K562 (cell line): ENCODE results near the gene ARHGAP26. TPM values are rescaled to one million over a fixed set of nuclear protein-coding genes. Genes with fewer than 3 reads are reported as not detected.

ENCODE experiments used
- BDP1 ChIP-seq: IDR thresholded peaks from 3 replicates; pipeline ENCODE4 v1.6.1; 2011; ENCODE audit not compliant: insufficient read length, insufficient read depth
- BRD4 ChIP-seq: fragments of 200-600 bp; sonication (generic); IDR thresholded peaks from 2 replicates; pipeline ENCODE4 v1.6.1; 2017; ENCODE audit warnings: inconsistent platforms
- ETV1 ChIP-seq: fragments of 450-650 bp; conservative IDR thresholded peaks from 2 replicates; pipeline ENCODE4 v1.6.1; 2016; ENCODE audit warnings: missing genetic modification characterization, control low read depth, low read depth, missing compliant biosample characterization
- FOXK2 ChIP-seq, 2 experiments: fragments of 450-650 bp; IDR thresholded peaks in 1 of 2; conservative IDR thresholded peaks in 1 of 2; 2 replicates each; pipeline ENCODE4 v1.6.1; 2016; ENCODE audit warnings: low read depth in 2 of 2, mild to moderate bottlenecking in 1 of 2
- KAT8 ChIP-seq: fragments of 450-650 bp; IDR thresholded peaks from 2 replicates; pipeline ENCODE4 v1.6.1; 2016; ENCODE audit warnings: low read depth, mild to moderate bottlenecking
- KHSRP ChIP-seq: fragments of 450-650 bp; IDR thresholded peaks from 2 replicates; pipeline ENCODE4 v1.6.1; 2017
- RBM22 ChIP-seq: fragments of 200-400 bp; formaldehyde crosslinking; IDR thresholded peaks from 2 replicates; pipeline ENCODE4 v1.6.1; 2018; ENCODE audit warnings: low read length, low read depth; ENCODE audit not compliant: poor library complexity, severe bottlenecking
- SMARCB1 ChIP-seq: IDR thresholded peaks from 2 replicates; pipeline ENCODE4 v1.6.1; 2011; ENCODE audit warnings: improper control_type of control experiment, low read depth; ENCODE audit not compliant: insufficient read length
- ZNF124 ChIP-seq: sonication (generic); formaldehyde crosslinking; IDR thresholded peaks from 2 replicates; pipeline ENCODE4 v1.8.1; 2022; ENCODE audit warnings: missing genetic modification reagents
- ZNF41 ChIP-seq: fragments of 250-450 bp; sonication (Bioruptor Pico); conservative IDR thresholded peaks from 2 replicates; pipeline ENCODE4 v1.4.0; 2020; ENCODE audit warnings: mild to moderate bottlenecking
- ZNF77 ChIP-seq: fragments of 250-450 bp; sonication (Bioruptor Pico); IDR thresholded peaks from 2 replicates; pipeline ENCODE4 v1.5.0; 2020
- ZNF785 ChIP-seq: fragments of 250-450 bp; sonication (Bioruptor Pico); IDR thresholded peaks from 2 replicates; pipeline ENCODE4 v1.4.0; 2020; ENCODE audit warnings: mild to moderate bottlenecking
- polyA plus RNA-seq, 8 experiments: library from polyadenylated mRNA; depleted of rRNA in 4 of 8; stranded (reverse) in 5 of 8; unstranded in 3 of 8; fragments of >200 nt; fragmentation: Nextera tagmentation in 2 of 8; fragmentation: Illumina TruSeq in 1 of 8; extraction: Ambion mirVana in 2 of 8; extraction: Trizol in 1 of 8; gene quantifications; 2 replicates each; pipeline versions ENCODE4 v1.2.1 to v1.2.3, GENCODE V29; 2011 to 2014; ENCODE audit warnings: inconsistent platforms in 1 of 8, missing spikeins in 1 of 8
- total RNA-seq, 7 experiments: library from RNA; depleted of rRNA in 6 of 7; stranded (reverse); fragments of >200 nt in 6 of 7; fragmentation: Illumina TruSeq in 2 of 7; extraction: Trizol in 2 of 7; gene quantifications; 2 replicates each; pipeline versions ENCODE4 v1.2.1 to v1.2.3, GENCODE V29; 2011 to 2021; ENCODE audit warnings: low replicate concordance in 1 of 7
- TF ChIP-seq, protein P1 (sequence below): fragments of 450-650 bp; formaldehyde crosslinking; conservative IDR thresholded peaks from 2 replicates; pipeline ENCODE4 v1.4.0; 2022; ENCODE audit warnings: mild to moderate bottlenecking, missing genetic modification characterization
- TF ChIP-seq, protein P2 (sequence below): fragments of 200-400 bp; formaldehyde crosslinking; IDR thresholded peaks from 2 replicates; pipeline ENCODE4 v1.6.1; 2017; ENCODE audit warnings: mild to moderate bottlenecking, low read depth, low read length, moderate library complexity
- TF ChIP-seq, protein P3 (sequence below): sonication (generic); formaldehyde crosslinking; IDR thresholded peaks from 2 replicates; pipeline ENCODE4 v1.8.0; 2023; ENCODE audit warnings: mild to moderate bottlenecking, missing genetic modification reagents
- TF ChIP-seq, protein P4 (sequence below), 2 experiments: IDR thresholded peaks; 2 replicates each; pipeline ENCODE4 v1.6.1; 2011; ENCODE audit warnings: borderline replicate concordance in 1 of 2, control low read depth in 1 of 2, low read depth in 1 of 2, low read length in 1 of 2, mild to moderate bottlenecking in 1 of 2, mixed read lengths in 1 of 2, moderate library complexity in 1 of 2; ENCODE audit not compliant: insufficient read depth in 1 of 2, insufficient read length in 1 of 2, poor library complexity in 1 of 2, severe bottlenecking in 1 of 2; ENCODE audit errors: extremely low read depth in 1 of 2
- TF ChIP-seq, protein P5 (sequence below): fragments of 250-450 bp; sonication (Bioruptor Pico); IDR thresholded peaks from 2 replicates; pipeline ENCODE4 v1.4.0; 2020; ENCODE audit warnings: mild to moderate bottlenecking, moderate library complexity

The ARHGAP26 gene
- total and polyA plus RNA-seq, 9 of the 15 experiments (the other 6 are each of a cell fraction or from before 2014, with no cell fraction given), result 0.13 to 1.1 (median 0.55) TPM

DNA sequence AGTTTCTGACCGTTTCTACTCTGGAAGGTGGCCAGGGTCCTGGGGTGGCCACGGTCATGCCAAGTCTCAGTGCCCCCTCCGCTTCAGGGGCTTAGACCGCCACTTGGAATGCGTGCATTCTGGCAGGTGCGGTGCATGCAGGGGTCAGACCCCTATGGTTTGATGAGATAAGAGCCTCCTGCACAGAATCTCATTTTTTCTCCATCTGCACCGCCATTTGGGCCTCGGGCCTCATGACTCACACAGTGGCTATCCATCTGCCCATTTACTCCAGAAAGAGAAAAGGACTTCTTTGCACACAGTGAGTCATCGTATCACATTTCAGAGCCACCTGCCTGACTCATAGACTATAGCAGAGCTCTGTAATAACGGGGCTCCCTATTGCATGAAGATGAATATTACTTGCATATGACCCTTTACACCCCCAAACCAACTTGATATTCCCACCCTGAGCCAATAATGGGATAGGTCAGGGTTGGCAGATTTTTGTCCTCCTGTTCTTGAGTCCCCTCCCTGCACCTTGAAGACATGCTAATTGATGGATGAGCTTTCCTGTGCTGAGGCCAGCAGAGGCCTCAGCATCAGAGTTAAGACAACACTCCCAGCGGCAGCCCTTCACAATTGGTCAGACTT is 475.9 kb downstream of the ARHGAP26 start (continued):
- TF ChIP-seq, protein P1, sequence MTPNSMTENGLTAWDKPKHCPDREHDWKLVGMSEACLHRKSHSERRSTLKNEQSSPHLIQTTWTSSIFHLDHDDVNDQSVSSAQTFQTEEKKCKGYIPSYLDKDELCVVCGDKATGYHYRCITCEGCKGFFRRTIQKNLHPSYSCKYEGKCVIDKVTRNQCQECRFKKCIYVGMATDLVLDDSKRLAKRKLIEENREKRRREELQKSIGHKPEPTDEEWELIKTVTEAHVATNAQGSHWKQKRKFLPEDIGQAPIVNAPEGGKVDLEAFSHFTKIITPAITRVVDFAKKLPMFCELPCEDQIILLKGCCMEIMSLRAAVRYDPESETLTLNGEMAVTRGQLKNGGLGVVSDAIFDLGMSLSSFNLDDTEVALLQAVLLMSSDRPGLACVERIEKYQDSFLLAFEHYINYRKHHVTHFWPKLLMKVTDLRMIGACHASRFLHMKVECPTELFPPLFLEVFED (CRISPR knock-in tag), result no peak
- no peak for TF ChIP-seq ZNF77
- TF ChIP-seq, protein P2, sequence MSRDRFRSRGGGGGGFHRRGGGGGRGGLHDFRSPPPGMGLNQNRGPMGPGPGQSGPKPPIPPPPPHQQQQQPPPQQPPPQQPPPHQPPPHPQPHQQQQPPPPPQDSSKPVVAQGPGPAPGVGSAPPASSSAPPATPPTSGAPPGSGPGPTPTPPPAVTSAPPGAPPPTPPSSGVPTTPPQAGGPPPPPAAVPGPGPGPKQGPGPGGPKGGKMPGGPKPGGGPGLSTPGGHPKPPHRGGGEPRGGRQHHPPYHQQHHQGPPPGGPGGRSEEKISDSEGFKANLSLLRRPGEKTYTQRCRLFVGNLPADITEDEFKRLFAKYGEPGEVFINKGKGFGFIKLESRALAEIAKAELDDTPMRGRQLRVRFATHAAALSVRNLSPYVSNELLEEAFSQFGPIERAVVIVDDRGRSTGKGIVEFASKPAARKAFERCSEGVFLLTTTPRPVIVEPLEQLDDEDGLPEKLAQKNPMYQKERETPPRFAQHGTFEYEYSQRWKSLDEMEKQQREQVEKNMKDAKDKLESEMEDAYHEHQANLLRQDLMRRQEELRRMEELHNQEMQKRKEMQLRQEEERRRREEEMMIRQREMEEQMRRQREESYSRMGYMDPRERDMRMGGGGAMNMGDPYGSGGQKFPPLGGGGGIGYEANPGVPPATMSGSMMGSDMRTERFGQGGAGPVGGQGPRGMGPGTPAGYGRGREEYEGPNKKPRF, result no peak
- TF ChIP-seq RBM22, result no peak
- no peak for TF ChIP-seq BRD4
- no peak for TF ChIP-seq KHSRP
- no peak for TF ChIP-seq ZNF124 (CRISPR knock-in tag)
- no peak for TF ChIP-seq ZNF785 (CRISPR knock-in tag)
- no peak for TF ChIP-seq KAT8
- TF ChIP-seq, protein P3, sequence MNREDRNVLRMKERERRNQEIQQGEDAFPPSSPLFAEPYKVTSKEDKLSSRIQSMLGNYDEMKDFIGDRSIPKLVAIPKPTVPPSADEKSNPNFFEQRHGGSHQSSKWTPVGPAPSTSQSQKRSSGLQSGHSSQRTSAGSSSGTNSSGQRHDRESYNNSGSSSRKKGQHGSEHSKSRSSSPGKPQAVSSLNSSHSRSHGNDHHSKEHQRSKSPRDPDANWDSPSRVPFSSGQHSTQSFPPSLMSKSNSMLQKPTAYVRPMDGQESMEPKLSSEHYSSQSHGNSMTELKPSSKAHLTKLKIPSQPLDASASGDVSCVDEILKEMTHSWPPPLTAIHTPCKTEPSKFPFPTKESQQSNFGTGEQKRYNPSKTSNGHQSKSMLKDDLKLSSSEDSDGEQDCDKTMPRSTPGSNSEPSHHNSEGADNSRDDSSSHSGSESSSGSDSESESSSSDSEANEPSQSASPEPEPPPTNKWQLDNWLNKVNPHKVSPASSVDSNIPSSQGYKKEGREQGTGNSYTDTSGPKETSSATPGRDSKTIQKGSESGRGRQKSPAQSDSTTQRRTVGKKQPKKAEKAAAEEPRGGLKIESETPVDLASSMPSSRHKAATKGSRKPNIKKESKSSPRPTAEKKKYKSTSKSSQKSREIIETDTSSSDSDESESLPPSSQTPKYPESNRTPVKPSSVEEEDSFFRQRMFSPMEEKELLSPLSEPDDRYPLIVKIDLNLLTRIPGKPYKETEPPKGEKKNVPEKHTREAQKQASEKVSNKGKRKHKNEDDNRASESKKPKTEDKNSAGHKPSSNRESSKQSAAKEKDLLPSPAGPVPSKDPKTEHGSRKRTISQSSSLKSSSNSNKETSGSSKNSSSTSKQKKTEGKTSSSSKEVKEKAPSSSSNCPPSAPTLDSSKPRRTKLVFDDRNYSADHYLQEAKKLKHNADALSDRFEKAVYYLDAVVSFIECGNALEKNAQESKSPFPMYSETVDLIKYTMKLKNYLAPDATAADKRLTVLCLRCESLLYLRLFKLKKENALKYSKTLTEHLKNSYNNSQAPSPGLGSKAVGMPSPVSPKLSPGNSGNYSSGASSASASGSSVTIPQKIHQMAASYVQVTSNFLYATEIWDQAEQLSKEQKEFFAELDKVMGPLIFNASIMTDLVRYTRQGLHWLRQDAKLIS (CRISPR knock-in tag), result no peak
- TF ChIP-seq SMARCB1, result no peak
- TF ChIP-seq, protein P4, sequence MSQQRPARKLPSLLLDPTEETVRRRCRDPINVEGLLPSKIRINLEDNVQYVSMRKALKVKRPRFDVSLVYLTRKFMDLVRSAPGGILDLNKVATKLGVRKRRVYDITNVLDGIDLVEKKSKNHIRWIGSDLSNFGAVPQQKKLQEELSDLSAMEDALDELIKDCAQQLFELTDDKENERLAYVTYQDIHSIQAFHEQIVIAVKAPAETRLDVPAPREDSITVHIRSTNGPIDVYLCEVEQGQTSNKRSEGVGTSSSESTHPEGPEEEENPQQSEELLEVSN (IDR thresholded peaks at IDR 0.05; ENCODE audit: borderline replicate concordance in 1 of 2, extremely low read depth in 1 of 2, insufficient read depth in 1 of 2, insufficient read length in 1 of 2, low read depth in 1 of 2, low read length in 1 of 2, poor library complexity in 1 of 2, severe bottlenecking in 1 of 2), result peak in 1 of 2 experiments; percentile 55
- TF ChIP-seq, protein P5, sequence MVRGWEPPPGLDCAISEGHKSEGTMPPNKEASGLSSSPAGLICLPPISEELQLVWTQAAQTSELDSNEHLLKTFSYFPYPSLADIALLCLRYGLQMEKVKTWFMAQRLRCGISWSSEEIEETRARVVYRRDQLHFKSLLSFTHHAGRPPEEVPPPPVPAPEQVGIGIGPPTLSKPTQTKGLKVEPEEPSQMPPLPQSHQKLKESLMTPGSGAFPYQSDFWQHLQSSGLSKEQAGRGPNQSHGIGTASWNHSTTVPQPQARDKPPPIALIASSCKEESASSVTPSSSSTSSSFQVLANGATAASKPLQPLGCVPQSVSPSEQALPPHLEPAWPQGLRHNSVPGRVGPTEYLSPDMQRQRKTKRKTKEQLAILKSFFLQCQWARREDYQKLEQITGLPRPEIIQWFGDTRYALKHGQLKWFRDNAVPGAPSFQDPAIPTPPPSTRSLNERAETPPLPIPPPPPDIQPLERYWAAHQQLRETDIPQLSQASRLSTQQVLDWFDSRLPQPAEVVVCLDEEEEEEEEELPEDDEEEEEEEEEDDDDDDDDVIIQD (CRISPR knock-in tag), result no peak
- TF ChIP-seq ETV1, result no peak
- TF ChIP-seq BDP1, result no peak
- no peak for TF ChIP-seq FOXK2 (conservative IDR thresholded peaks at IDR 0.05 in 1 of 2, IDR thresholded peaks at IDR 0.05 in 1 of 2; ENCODE audit: low read depth in 2 of 2)
- no peak for TF ChIP-seq ZNF41
